ENCODE measurements around the gene GNAL. TPM values are rescaled to one million over a fixed set of nuclear protein-coding genes. Genes with fewer than 3 reads are reported as not detected.

The GNAL gene
- total RNA-seq, 1 experiment from 2014 or later: 0.06 TPM

GRCh38 chr18:11696451-11696850, 7.4 kb downstream of the GNAL start:
- ChIA-PET CTCF (no interaction called here), POLR2A (ENCODE audit: low non-redundant PET) (no interaction called here)
- intact Hi-C loops (cut with micrococcal nuclease; ENCODE audit: unreplicated experiment): no loop called here
- no TSS peak for BruUV-seq (replicated peaks)
- Histone ChIP-seq H3K9me3 (ENCODE audit: low read depth, low read length, poor library complexity, severe bottlenecking) (no peaks in the 10 kb centered on the region), H3K27me3 (replicated peaks; ENCODE audit: insufficient read depth, low read depth, low read length, poor library complexity) (peaks cover 39% of the 10 kb centered on the region), H3K4me3 (ENCODE audit: low read depth, low read length, poor library complexity, severe bottlenecking) (no peak overlapping the region), H3K36me3 (ENCODE audit: insufficient read depth, low read length, poor library complexity, severe bottlenecking) (no peaks in the 10 kb centered on the region), H3K4me1 (ENCODE audit: insufficient read depth, low read length, poor library complexity, severe bottlenecking) (no peaks in the 10 kb centered on the region), H3K27ac (ENCODE audit: low read depth, low read length, poor library complexity, severe bottlenecking) (no peak overlapping the region)
- TF ChIP-seq, protein P1, sequence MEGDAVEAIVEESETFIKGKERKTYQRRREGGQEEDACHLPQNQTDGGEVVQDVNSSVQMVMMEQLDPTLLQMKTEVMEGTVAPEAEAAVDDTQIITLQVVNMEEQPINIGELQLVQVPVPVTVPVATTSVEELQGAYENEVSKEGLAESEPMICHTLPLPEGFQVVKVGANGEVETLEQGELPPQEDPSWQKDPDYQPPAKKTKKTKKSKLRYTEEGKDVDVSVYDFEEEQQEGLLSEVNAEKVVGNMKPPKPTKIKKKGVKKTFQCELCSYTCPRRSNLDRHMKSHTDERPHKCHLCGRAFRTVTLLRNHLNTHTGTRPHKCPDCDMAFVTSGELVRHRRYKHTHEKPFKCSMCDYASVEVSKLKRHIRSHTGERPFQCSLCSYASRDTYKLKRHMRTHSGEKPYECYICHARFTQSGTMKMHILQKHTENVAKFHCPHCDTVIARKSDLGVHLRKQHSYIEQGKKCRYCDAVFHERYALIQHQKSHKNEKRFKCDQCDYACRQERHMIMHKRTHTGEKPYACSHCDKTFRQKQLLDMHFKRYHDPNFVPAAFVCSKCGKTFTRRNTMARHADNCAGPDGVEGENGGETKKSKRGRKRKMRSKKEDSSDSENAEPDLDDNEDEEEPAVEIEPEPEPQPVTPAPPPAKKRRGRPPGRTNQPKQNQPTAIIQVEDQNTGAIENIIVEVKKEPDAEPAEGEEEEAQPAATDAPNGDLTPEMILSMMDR (conservative IDR thresholded peaks at IDR 0.05; ENCODE audit: low read depth, low read length): no peak
- TF ChIP-seq EZH2 (IDR thresholded peaks at IDR 0.05; ENCODE audit: borderline replicate concordance, low read depth, low read length, poor library complexity, severe bottlenecking): no peak
- DNase-seq (ENCODE audit: low spot score): no peak

- no peaks in the 10 kb centered on the region for H3K4me1 ChIP-seq (ENCODE audit: insufficient read depth, low read length, poor library complexity, severe bottlenecking)
- no TSS peak for BruUV-seq (replicated peaks)
- no peak for DNase-seq (ENCODE audit: low spot score)
- H3K36me3 ChIP-seq (ENCODE audit: insufficient read depth, low read length, poor library complexity, severe bottlenecking): no peaks in the 10 kb centered on the region
- TF ChIP-seq EZH2 (IDR thresholded peaks at IDR 0.05; ENCODE audit: borderline replicate concordance, low read depth, low read length, poor library complexity, severe bottlenecking): no peak
- TF ChIP-seq, protein P1 (conservative IDR thresholded peaks at IDR 0.05; ENCODE audit: low read depth, low read length): no peak
- no peaks in the 10 kb centered on the region for H3K9me3 ChIP-seq (ENCODE audit: low read depth, low read length, poor library complexity, severe bottlenecking)
- ChIA-PET POLR2A (ENCODE audit: low non-redundant PET) (no interaction called here), CTCF (no interaction called here)
- no peak overlapping the region for H3K27ac ChIP-seq (ENCODE audit: low read depth, low read length, poor library complexity, severe bottlenecking)
- intact Hi-C loops (cut with micrococcal nuclease; ENCODE audit: unreplicated experiment): no loop called here
- no peak overlapping the region for H3K4me3 ChIP-seq (ENCODE audit: low read depth, low read length, poor library complexity, severe bottlenecking)
- H3K27me3 ChIP-seq (replicated peaks; ENCODE audit: insufficient read depth, low read depth, low read length, poor library complexity): peaks cover 50% of the 10 kb centered on the region
Measured at GRCh38 chr18:11700876-11701275, 11.8 kb downstream of the GNAL start.

DNA sequence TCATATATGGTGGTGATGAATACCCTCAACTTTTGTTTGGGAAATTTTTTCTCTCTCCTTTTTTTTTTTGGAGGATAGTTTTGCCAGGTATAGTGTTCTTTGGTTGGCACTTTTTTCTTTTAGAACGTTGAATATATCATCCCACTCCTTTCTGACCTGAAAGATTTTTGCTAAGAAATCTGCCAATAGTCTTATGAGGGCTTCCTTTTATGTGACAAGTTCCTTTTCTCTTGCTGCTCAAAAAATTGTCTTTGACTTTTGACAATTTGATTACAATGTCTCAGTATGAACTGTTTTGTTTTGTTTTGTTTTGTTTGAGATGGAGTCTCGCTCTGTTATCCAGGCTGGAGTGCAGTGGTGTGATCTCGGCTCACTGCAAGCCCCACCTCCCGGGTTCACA, 21.5 kb downstream of the GNAL start:
- Histone ChIP-seq H3K9me3 (ENCODE audit: low read depth, low read length, poor library complexity, severe bottlenecking) (no peaks in the 10 kb centered on the region), H3K4me1 (ENCODE audit: insufficient read depth, low read length, poor library complexity, severe bottlenecking) (no peaks in the 10 kb centered on the region), H3K4me3 (ENCODE audit: low read depth, low read length, poor library complexity, severe bottlenecking) (no peak overlapping the region), H3K36me3 (ENCODE audit: insufficient read depth, low read length, poor library complexity, severe bottlenecking) (no peaks in the 10 kb centered on the region), H3K27ac (ENCODE audit: low read depth, low read length, poor library complexity, severe bottlenecking) (no peak overlapping the region), H3K27me3 (replicated peaks; ENCODE audit: insufficient read depth, low read depth, low read length, poor library complexity) (peaks cover 42% of the 10 kb centered on the region)
- POLR2A ChIA-PET (ENCODE audit: low non-redundant PET): no interaction called here
- no peak for DNase-seq (ENCODE audit: low spot score)
- TF ChIP-seq EZH2 (IDR thresholded peaks at IDR 0.05; ENCODE audit: borderline replicate concordance, low read depth, low read length, poor library complexity, severe bottlenecking): no peak
- TF ChIP-seq, protein P1 (conservative IDR thresholded peaks at IDR 0.05; ENCODE audit: low read depth, low read length): no peak
- CTCF ChIA-PET: no interaction called here
- intact Hi-C loops (cut with micrococcal nuclease; ENCODE audit: unreplicated experiment): no loop called here
- BruUV-seq (replicated peaks): no TSS peak

Measured in A673 (cell line).